Uterus (tissue), 2 donors: ENCODE results near the gene ABCC3.

Experiments
- CTCF ChIP-seq, 4 experiments: fragments of 200-600 bp in 2 of 4; fragments of 450-650 bp in 2 of 4; sonication (generic) in 2 of 4; IDR thresholded peaks; one replicate each; pipeline ENCODE4 v1.5.1; 2016 to 2019; ENCODE audit warnings: antibody characterized with exemption in 4 of 4, mild to moderate bottlenecking in 2 of 4, moderate library complexity in 1 of 4
- POLR2A ChIP-seq, 2 donors: fragments of 450-650 bp; IDR thresholded peaks; one replicate each; pipeline ENCODE4 v1.6.1; 2016; ENCODE audit warnings: antibody characterized with exemption in 2 of 2, mild to moderate bottlenecking in 1 of 2, moderate library complexity in 1 of 2

GRCh38 chr17:50645748-50646682, 11.3 kb downstream of the ABCC3 start:
- no peak for TF ChIP-seq CTCF (IDR thresholded peaks at IDR 0.05)
- no peak for TF ChIP-seq POLR2A (IDR thresholded peaks at IDR 0.05)
